Breast epithelium (tissue), 3 donors: ENCODE data around the gene RARA.

Experiments
- CTCF ChIP-seq, 3 donors: fragments of 450-650 bp; IDR thresholded peaks; one replicate each; pipeline ENCODE4 v1.5.1; 2016 to 2017; ENCODE audit warnings: antibody characterized with exemption in 3 of 3, mild to moderate bottlenecking in 3 of 3, moderate library complexity in 3 of 3
- POLR2AphosphoS5 ChIP-seq, 3 donors: sonication (generic); formaldehyde crosslinking; IDR thresholded peaks; one replicate each; pipeline ENCODE4 v1.6.1; 2017; ENCODE audit warnings: antibody characterized with exemption in 3 of 3

GRCh38 chr17:40286473-40286872, 22.5 kb upstream of the RARA start:
- TF ChIP-seq CTCF (IDR thresholded peaks at IDR 0.05) (no peak), POLR2AphosphoS5 (IDR thresholded peaks at IDR 0.05) (no peak)
